H9 (cell line): ENCODE data around the gene GRIFIN. TPM values are rescaled to one million over a fixed set of nuclear protein-coding genes. Genes with fewer than 3 reads are reported as not detected.

Experiments
- DNase-seq: peaks from one replicate; pipeline ENCODE4 v3.0.0-alpha.2; 2017
- H2AFZ ChIP-seq: one replicate; pipeline ENCODE4 v1.6.1; 2013; ENCODE audit warnings: mild to moderate bottlenecking, low read length, control low read depth, moderate library complexity
- H2AK5ac ChIP-seq: 2 replicates; pipeline ENCODE4 v1.6.1; 2013; ENCODE audit warnings: low read length, control low read depth, mixed read lengths; ENCODE audit not compliant: insufficient read length
- H2BK120ac ChIP-seq: one replicate; pipeline ENCODE4 v1.6.1; 2013; ENCODE audit warnings: low read depth, mild to moderate bottlenecking, low read length, control low read depth, inconsistent platforms; ENCODE audit not compliant: poor library complexity, severe bottlenecking
- H2BK12ac ChIP-seq: 2 replicates; pipeline ENCODE4 v1.6.1; 2013; ENCODE audit warnings: low read length, control low read depth, mixed read lengths, low read depth; ENCODE audit not compliant: insufficient read length
- H2BK15ac ChIP-seq: 2 replicates; pipeline ENCODE4 v1.6.1; 2013; ENCODE audit warnings: low read depth, low read length, control low read depth
- H2BK20ac ChIP-seq: one replicate; pipeline ENCODE4 v1.6.1; 2013; ENCODE audit warnings: low read depth, mild to moderate bottlenecking, low read length, control low read depth, inconsistent platforms; ENCODE audit not compliant: poor library complexity, severe bottlenecking
- H2BK5ac ChIP-seq: 2 replicates; pipeline ENCODE4 v1.6.1; 2013; ENCODE audit warnings: low read length, control low read depth, mixed read lengths; ENCODE audit not compliant: insufficient read length
- H3K14ac ChIP-seq: 2 replicates; pipeline ENCODE4 v1.6.1; 2013; ENCODE audit warnings: low read length, control low read depth; ENCODE audit not compliant: insufficient read depth
- H3K18ac ChIP-seq: 2 replicates; pipeline ENCODE4 v1.6.1; 2013; ENCODE audit warnings: low read depth, mild to moderate bottlenecking, mixed read lengths, low read length, control low read depth; ENCODE audit not compliant: insufficient read length
- H3K23ac ChIP-seq: 2 replicates; pipeline ENCODE4 v1.6.1; 2013; ENCODE audit warnings: low read length, control low read depth, mixed read lengths, low read depth; ENCODE audit not compliant: insufficient read length
- H3K23me2 ChIP-seq: 2 replicates; pipeline ENCODE4 v1.6.1; 2013; ENCODE audit warnings: low read depth, mild to moderate bottlenecking, mixed read lengths, low read length, control low read depth; ENCODE audit not compliant: insufficient read length, poor library complexity, severe bottlenecking
- H3K27ac ChIP-seq: 2 replicates; pipeline ENCODE4 v1.5.1; 2013; ENCODE audit warnings: low read length, control low read depth, mixed read lengths, low read depth; ENCODE audit not compliant: insufficient read length
- H3K27me3 ChIP-seq: 2 replicates; pipeline ENCODE4 v1.6.1; 2013; ENCODE audit warnings: low read length, control low read depth, inconsistent platforms; ENCODE audit not compliant: insufficient read depth
- H3K4ac ChIP-seq: 2 replicates; pipeline ENCODE4 v1.6.1; 2013; ENCODE audit warnings: low read depth, mild to moderate bottlenecking, control low read depth, inconsistent platforms, low read length, moderate library complexity
- H3K4me1 ChIP-seq: 2 replicates; pipeline ENCODE4 v1.6.1; 2013; ENCODE audit warnings: low read length, control low read depth, inconsistent platforms; ENCODE audit not compliant: insufficient read depth
- H3K4me2 ChIP-seq: 2 replicates; pipeline ENCODE4 v1.6.1; 2013; ENCODE audit warnings: low read length, control low read depth, mixed read lengths; ENCODE audit not compliant: insufficient read length, insufficient read depth
- H3K56ac ChIP-seq: 2 replicates; pipeline ENCODE4 v1.6.1; 2013; ENCODE audit warnings: low read depth, mild to moderate bottlenecking, mixed read lengths, low read length, control low read depth; ENCODE audit not compliant: insufficient read length
- H3K79me1 ChIP-seq: 2 replicates; pipeline ENCODE4 v1.6.1; 2013; ENCODE audit warnings: low read depth, mild to moderate bottlenecking, moderate library complexity, low read length, control low read depth, inconsistent platforms; ENCODE audit not compliant: insufficient read depth, poor library complexity, severe bottlenecking
- H3K79me2 ChIP-seq: 2 replicates; pipeline ENCODE4 v1.6.1; 2013; ENCODE audit warnings: low read length, control low read depth, inconsistent platforms; ENCODE audit not compliant: insufficient read depth
- H3K9ac ChIP-seq: 2 replicates; pipeline ENCODE4 v1.6.1; 2013; ENCODE audit warnings: low read length, control low read depth, mixed read lengths; ENCODE audit not compliant: insufficient read length; ENCODE audit errors: extremely low read depth
- H3K9me3 ChIP-seq: one replicate; pipeline ENCODE4 v1.6.1; 2013; ENCODE audit warnings: low read depth, low read length, inconsistent platforms; ENCODE audit not compliant: control insufficient read depth
- H3T11ph ChIP-seq: one replicate; pipeline ENCODE4 v1.6.1; 2013; ENCODE audit warnings: mild to moderate bottlenecking, low read length, control low read depth, inconsistent platforms
- H4K20me1 ChIP-seq: one replicate; pipeline ENCODE4 v1.6.1; 2013; ENCODE audit not compliant: control insufficient read depth, insufficient read length, insufficient read depth
- H4K5ac ChIP-seq: 2 replicates; pipeline ENCODE4 v1.6.1; 2013; ENCODE audit warnings: low read depth, mild to moderate bottlenecking, mixed read lengths, low read length, control low read depth; ENCODE audit not compliant: insufficient read length
- H4K8ac ChIP-seq: replicated peaks from 2 replicates; pipeline ENCODE4 v1.6.1; 2013; ENCODE audit warnings: low read length, control low read depth, mixed read lengths, low read depth; ENCODE audit not compliant: insufficient read length
- H4K91ac ChIP-seq: 2 replicates; pipeline ENCODE4 v1.6.1; 2013; ENCODE audit warnings: low read depth, mild to moderate bottlenecking, moderate library complexity, mixed read lengths, low read length, control low read depth; ENCODE audit not compliant: insufficient read length
- H3K27ac Mint-ChIP-seq, 3 experiments: 2 replicates in 2 of 3; 3 replicates in 1 of 3; pipeline ENCODE4 v1.8.0; 2020 to 2021; ENCODE audit warnings: mixed read lengths in 3 of 3, mild to moderate bottlenecking in 1 of 3, moderate library complexity in 1 of 3
- H3K27me3 Mint-ChIP-seq: 2 replicates; pipeline ENCODE4 v1.8.0; 2021; ENCODE audit warnings: low read depth, mild to moderate bottlenecking, moderate library complexity, mixed read lengths
- H3K36me3 Mint-ChIP-seq, 3 experiments: 2 replicates in 2 of 3; 3 replicates in 1 of 3; pipeline ENCODE4 v1.8.0; 2020 to 2021; ENCODE audit warnings: low read depth in 3 of 3, mixed read lengths in 3 of 3; ENCODE audit not compliant: insufficient read depth in 1 of 3
- H3K4me1 Mint-ChIP-seq, 2 experiments: 2 replicates each; pipeline ENCODE4 v1.8.0; 2020; ENCODE audit warnings: mixed read lengths in 2 of 2
- H3K4me3 Mint-ChIP-seq, 2 experiments: 2 replicates in 1 of 2; 3 replicates in 1 of 2; pipeline ENCODE4 v1.8.0; 2020 to 2021; ENCODE audit warnings: mild to moderate bottlenecking in 2 of 2, mixed read lengths in 2 of 2, moderate library complexity in 1 of 2
- H3K9me3 Mint-ChIP-seq, 2 experiments: 2 replicates in 1 of 2; 3 replicates in 1 of 2; pipeline ENCODE4 v1.8.0; 2020; ENCODE audit warnings: mild to moderate bottlenecking in 2 of 2, mixed read lengths in 2 of 2, moderate library complexity in 1 of 2
- WGBS: extraction: QIAGEN DNeasy Blood & Tissue Kit; methylation state at CpG from one replicate; pipeline ENCODE4 v1.1.7; 2013; ENCODE audit warnings: missing lambda C conversion rate, low lambda C conversion rate, mixed read lengths; ENCODE audit not compliant: insufficient read length; ENCODE audit errors: extremely low coverage; 5-methylcytosine and 5-hydroxymethylcytosine counted together
- total RNA-seq: library from RNA; stranded (reverse); gene quantifications from 2 replicates; pipeline ENCODE4 v1.2.1, GENCODE V29; 2021
- TF ChIP-seq, protein P1 (sequence below): fragments of 200-600 bp; sonication (generic); conservative IDR thresholded peaks from 3 replicates; pipeline ENCODE4 v1.8.0; 2021; ENCODE audit warnings: antibody characterized with exemption, mild to moderate bottlenecking

The GRIFIN gene
- total RNA-seq, 1 experiment from 2014 or later = not detected

DNA sequence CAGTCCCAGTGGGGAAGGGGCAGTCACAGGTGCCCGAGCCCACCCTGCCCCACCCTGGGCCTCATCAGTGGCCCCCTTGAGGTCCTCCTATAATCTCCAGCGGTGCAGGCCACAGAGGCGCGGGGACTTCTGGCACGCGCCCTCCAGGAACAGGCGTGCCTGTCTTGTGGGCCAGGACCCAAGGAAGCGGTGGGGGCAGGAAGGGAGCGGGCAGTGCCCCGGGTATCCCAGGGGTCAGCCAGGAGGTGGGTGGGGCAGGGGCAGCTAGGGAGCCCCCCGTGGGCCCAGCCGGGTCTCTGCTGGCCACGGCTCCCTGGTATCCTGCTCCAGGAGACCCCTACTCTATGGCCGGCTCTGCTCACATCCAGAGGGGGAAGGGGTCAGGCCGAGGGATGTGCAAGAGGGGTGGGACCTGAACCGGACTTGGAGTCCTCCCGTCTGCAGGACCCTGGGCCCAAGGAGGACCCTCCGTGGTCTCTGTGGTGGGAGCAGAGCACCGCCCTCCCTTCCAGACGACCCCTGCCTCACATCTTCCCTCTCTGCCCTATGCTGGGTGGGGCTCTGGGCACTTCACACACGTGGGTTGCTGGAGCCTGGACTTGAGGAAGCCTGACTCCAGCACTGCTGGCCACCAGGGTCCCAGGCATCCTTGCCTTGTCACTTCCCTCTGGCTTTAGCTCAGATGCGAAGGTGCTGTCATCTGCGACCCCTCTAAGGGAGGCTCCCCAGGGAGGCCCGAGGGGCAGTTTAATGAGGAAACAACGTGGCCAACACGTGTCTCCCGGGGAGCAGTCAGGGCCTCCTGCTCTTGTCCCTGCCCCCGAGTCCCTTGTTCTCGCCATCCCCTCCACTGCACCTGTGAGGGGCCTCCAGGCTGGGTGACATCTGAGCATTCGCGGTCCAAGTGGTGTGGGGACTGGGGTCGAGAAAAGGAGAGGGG lies 18.3 kb upstream of the GRIFIN start:
- WGBS = no CpG with 5 or more reads among the region's 32 CpGs
- no peak for DNase-seq
- no peak overlapping the region for H3K27ac ChIP-seq

More for the DNA sequence above, 18.3 kb upstream of the GRIFIN start:
- Mint-ChIP-seq H3K27me3 (no peaks in the 10 kb centered on the region; the same call in none of the 2 replicates), H3K36me3 (no peaks in the 10 kb centered on the region; a peak in 2 of 7 replicates), H3K4me3 (no peak overlapping the region), H3K4me1 (peaks cover 32 to 46% of the 10 kb centered on the region in 2 experiments), H3K27ac (peak overlapping the region in 1 of 3 experiments; percentile 61; a peak in 1 of 7 replicates), H3K9me3 (peaks cover 3 to 13% of the 10 kb centered on the region in 2 experiments; a peak in 3 of 5 replicates)
- TF ChIP-seq, protein P1, sequence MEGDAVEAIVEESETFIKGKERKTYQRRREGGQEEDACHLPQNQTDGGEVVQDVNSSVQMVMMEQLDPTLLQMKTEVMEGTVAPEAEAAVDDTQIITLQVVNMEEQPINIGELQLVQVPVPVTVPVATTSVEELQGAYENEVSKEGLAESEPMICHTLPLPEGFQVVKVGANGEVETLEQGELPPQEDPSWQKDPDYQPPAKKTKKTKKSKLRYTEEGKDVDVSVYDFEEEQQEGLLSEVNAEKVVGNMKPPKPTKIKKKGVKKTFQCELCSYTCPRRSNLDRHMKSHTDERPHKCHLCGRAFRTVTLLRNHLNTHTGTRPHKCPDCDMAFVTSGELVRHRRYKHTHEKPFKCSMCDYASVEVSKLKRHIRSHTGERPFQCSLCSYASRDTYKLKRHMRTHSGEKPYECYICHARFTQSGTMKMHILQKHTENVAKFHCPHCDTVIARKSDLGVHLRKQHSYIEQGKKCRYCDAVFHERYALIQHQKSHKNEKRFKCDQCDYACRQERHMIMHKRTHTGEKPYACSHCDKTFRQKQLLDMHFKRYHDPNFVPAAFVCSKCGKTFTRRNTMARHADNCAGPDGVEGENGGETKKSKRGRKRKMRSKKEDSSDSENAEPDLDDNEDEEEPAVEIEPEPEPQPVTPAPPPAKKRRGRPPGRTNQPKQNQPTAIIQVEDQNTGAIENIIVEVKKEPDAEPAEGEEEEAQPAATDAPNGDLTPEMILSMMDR = no peak
- Histone ChIP-seq H2AFZ (no peak overlapping the region), H2BK12ac (no peak overlapping the region), H3K9me3 (no peaks in the 10 kb centered on the region), H2BK20ac (no peak overlapping the region), H4K8ac (no peak overlapping the region), H4K5ac (no peak overlapping the region), H3K79me2 (no peaks in the 10 kb centered on the region), H4K91ac (no peak overlapping the region), H2BK15ac (no peak overlapping the region), H3T11ph (no peak overlapping the region), H3K23me2 (no peaks in the 10 kb centered on the region), H4K20me1 (peaks cover 2% of the 10 kb centered on the region), H3K27me3 (no peaks in the 10 kb centered on the region), H2BK5ac (no peak overlapping the region), H3K79me1 (no peaks in the 10 kb centered on the region), H3K4me2 (no peak overlapping the region), H3K56ac (no peak overlapping the region), H3K4me1 (no peaks in the 10 kb centered on the region; the same call in 1 of the 2 replicates), H3K9ac (no peak overlapping the region), H3K18ac (no peak overlapping the region), H2AK5ac (no peak overlapping the region), H2BK120ac (no peak overlapping the region), H3K14ac (peak overlapping the region; percentile 53; the same call in 1 of the 2 replicates), H3K23ac (no peak overlapping the region), H3K4ac (no peak overlapping the region)
